Measurements from ENCODE around the gene ZFHX3. TPM values are rescaled to one million over a fixed set of nuclear protein-coding genes. Genes with fewer than 3 reads are reported as not detected.

ZFHX3 gene
- total RNA-seq, 4 donors from 2014 or later, result 9.1 to 34.0 (median 12.0) TPM

DNA sequence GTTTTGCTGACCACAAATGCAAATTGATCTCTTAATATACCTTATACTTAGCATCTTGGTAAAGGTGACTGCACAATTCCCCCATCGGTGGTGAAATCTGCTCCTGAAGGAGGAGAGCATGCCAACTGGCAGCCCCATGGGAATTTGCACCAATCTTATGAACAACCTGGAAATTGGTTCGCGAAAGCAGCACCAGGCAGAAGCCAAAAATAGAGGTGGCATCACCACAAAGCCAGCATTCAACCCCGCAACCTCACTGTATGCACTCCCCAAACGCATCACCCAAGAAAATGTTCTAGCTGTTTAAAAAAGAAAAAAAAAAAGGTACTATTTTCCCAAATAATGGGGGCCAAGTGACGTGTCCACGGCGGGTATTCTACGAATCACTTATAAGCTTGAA, 213.4 kb downstream of the ZFHX3 start:
- H3K9me3 ChIP-seq, result no peaks in the 10 kb centered on the region
- no peak overlapping the region for H3K4me3 ChIP-seq
- intact Hi-C loops (cut with DNase I; ENCODE audit: low total_unique reads), result no loop called here
- no peaks in the 10 kb centered on the region for H3K27me3 ChIP-seq
- no peaks in the 10 kb centered on the region for H3K36me3 ChIP-seq
- DNase-seq, result no peak
- no peak overlapping the region for H3K27ac ChIP-seq
- H3K4me1 ChIP-seq, result no peaks in the 10 kb centered on the region
- TF ChIP-seq, protein P1, sequence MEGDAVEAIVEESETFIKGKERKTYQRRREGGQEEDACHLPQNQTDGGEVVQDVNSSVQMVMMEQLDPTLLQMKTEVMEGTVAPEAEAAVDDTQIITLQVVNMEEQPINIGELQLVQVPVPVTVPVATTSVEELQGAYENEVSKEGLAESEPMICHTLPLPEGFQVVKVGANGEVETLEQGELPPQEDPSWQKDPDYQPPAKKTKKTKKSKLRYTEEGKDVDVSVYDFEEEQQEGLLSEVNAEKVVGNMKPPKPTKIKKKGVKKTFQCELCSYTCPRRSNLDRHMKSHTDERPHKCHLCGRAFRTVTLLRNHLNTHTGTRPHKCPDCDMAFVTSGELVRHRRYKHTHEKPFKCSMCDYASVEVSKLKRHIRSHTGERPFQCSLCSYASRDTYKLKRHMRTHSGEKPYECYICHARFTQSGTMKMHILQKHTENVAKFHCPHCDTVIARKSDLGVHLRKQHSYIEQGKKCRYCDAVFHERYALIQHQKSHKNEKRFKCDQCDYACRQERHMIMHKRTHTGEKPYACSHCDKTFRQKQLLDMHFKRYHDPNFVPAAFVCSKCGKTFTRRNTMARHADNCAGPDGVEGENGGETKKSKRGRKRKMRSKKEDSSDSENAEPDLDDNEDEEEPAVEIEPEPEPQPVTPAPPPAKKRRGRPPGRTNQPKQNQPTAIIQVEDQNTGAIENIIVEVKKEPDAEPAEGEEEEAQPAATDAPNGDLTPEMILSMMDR (IDR thresholded peaks at IDR 0.05), result no peak
- TF ChIP-seq POLR2A (IDR thresholded peaks at IDR 0.05), result no peak

DNA sequence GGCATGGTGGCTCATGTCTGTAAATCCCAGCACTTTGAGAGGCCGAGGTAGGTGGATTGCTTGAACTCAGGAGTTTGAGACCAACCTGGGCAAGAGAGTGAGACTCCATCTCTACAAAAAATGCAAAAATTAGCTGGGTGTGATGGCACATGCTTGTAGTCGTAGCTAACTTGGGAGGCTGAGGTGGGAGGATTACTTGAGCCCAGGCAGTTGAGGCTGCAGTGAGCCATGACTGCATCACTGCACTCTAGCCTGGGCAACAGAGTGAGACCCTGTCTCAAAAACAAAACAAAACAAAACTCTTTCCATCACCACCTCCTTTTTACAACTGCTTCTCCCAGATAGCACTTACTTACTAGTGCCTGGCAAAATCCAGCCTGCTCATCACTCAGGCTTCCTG, 214.0 kb downstream of the ZFHX3 start:
- DNase-seq, result no peak
- H3K27me3 ChIP-seq, result no peaks in the 10 kb centered on the region
- intact Hi-C loops (cut with DNase I; ENCODE audit: low total_unique reads), result no loop called here
- peak overlapping the region; percentile 47 to 58 for H3K27ac ChIP-seq
- H3K9me3 ChIP-seq, result no peaks in the 10 kb centered on the region
- no peaks in the 10 kb centered on the region for H3K4me1 ChIP-seq
- H3K36me3 ChIP-seq, result no peaks in the 10 kb centered on the region
- no peak overlapping the region for H3K4me3 ChIP-seq
- TF ChIP-seq, protein P1 (IDR thresholded peaks at IDR 0.05), result no peak
- no peak for TF ChIP-seq POLR2A (IDR thresholded peaks at IDR 0.05)

DNA sequence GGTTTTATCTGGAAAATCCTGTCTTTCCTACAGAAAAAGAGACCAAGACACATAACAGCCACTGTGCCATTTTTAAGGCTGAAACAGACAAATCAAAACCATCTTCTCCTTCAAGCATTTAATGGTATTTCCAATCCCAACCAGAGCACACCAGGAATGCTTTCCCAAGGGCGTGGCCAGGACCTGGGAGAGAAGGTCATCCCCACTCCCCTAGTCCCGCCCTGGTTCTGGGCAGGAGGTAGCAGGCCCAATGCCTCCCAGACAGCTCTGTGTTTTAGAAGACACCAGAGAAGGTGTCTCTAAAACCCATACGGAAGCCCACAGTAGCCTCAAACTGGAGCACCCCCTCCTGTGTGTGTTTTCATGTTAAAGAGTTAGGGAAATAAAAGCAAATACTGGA, 214.4 kb downstream of the ZFHX3 start:
- no peaks in the 10 kb centered on the region for H3K27me3 ChIP-seq
- no peak for TF ChIP-seq POLR2A (IDR thresholded peaks at IDR 0.05)
- TF ChIP-seq, protein P1 (IDR thresholded peaks at IDR 0.05), result no peak
- H3K4me1 ChIP-seq, result peaks cover 0 to under 1% of the 10 kb centered on the region in 2 donors
- H3K36me3 ChIP-seq, result no peaks in the 10 kb centered on the region
- H3K27ac ChIP-seq, result peak overlapping the region; percentile 47 to 58
- H3K4me3 ChIP-seq, result no peak overlapping the region
- DNase-seq, result no peak
- intact Hi-C loops (cut with DNase I; ENCODE audit: low total_unique reads), result no loop called here
- no peaks in the 10 kb centered on the region for H3K9me3 ChIP-seq

DNA sequence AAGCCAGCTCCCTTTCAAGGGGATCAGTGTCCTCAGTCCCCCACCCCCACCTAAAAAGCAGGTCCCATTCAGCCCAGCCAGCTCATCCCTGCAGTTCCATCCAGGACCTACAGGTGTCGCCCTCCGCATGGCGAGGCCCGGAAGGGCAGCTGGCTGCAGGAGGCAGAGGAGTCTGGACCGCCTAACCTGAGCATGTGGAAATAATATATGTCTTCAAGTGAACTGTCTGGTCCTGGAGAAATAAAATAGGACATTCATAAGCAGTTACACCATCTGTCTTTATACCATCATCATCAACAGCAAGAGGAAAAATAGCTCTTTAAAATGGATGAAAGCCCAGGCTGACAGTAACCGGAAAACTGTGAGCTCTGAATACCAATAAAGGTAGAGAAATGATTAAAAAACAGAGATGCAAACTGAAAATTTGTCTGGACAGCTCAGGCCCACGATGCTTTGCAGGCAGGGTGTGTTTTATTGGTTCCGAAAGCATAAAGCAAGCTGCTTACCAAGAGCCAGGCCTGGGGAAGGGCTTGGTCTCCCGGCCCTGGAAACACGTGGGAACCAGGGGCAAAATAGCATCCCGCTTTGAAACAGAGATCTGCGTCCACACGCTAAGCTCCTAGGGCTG, 215.2 kb downstream of the ZFHX3 start:
- TF ChIP-seq, protein P1 (IDR thresholded peaks at IDR 0.05), result peak; percentile 89 to 100 (median 96)
- no peak for TF ChIP-seq POLR2A (IDR thresholded peaks at IDR 0.05)
- H3K27me3 ChIP-seq, result no peaks in the 10 kb centered on the region
- H3K4me1 ChIP-seq, result peaks cover under 1 to 4% of the 10 kb centered on the region in 2 donors
- DNase-seq, result peak; percentile 88 to 94
- H3K27ac ChIP-seq, result peak overlapping the region; percentile 47 to 58
- intact Hi-C loops (cut with DNase I; ENCODE audit: low total_unique reads), result no loop called here
- H3K36me3 ChIP-seq, result no peaks in the 10 kb centered on the region
- no peak overlapping the region for H3K4me3 ChIP-seq
- no peaks in the 10 kb centered on the region for H3K9me3 ChIP-seq

DNA sequence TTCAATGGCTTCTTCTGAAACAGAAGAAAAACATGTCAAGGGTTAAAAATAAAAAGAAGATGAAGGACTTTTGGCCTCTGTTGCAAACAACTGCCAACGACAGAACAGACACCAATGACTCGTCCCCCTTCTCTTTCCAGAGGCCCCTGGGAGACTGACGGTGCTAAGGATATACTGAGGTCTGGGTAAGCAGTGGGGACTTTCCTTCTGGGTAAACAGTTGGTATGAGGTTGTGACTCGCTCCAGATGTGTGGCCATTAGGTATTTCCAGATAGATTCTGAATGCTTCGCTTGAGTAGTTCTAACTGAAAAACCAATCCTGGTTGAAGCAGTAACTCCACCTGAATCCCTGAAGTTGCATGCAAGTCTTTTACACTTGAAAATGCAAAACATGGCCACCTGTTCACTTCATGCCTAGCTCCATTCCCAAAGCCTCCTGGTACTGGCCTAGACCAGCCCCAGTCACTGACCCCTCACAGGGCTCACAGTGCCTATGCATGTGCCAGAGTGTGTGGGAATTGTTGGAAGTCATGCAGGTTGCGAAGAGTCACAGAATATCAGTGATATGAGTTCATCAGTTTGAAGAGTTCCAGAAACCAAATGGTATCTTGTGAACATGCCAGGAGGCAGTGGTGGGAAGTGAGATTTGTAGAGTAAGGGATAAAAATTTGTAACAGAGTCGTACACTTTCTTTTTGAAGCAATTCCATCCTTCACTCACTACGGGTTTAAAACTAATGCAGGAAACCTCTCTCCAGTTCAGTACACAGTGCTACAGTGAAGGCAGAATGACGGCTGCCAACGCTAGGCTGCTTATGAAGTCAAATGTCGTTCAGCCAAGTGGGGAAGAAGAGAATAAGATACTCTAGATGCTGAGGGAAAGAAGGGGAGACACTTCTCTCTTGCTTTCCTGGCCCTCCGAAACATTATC, 217.8 kb downstream of the ZFHX3 start:
- Histone ChIP-seq H3K9me3 (no peaks in the 10 kb centered on the region), H3K27me3 (no peaks in the 10 kb centered on the region), H3K27ac (no peak overlapping the region), H3K4me1 (peaks cover 3 to 4% of the 10 kb centered on the region in 2 donors), H3K4me3 (no peak overlapping the region), H3K36me3 (no peaks in the 10 kb centered on the region)
- intact Hi-C loops (cut with DNase I; ENCODE audit: low total_unique reads), result no loop called here
- TF ChIP-seq, protein P1 (IDR thresholded peaks at IDR 0.05), result no peak
- no peak for TF ChIP-seq POLR2A (IDR thresholded peaks at IDR 0.05)
- no peak for DNase-seq

Data from uterus (tissue), 4 donors.